Cerebellar cortex (tissue), 1 donor: ENCODE measurements around the gene DLG3.
A peak's percentile ranks its signal among the peaks of the same experiment; 100 is the strongest.
"Not testable (repeated sequence)": the region's sequence is repeated elsewhere in the genome, so short reads cannot be mapped to it uniquely, and the experiment has no call there.

ENCODE experiments used
- DNase-seq: peaks from one replicate; pipeline ENCODE4 v3.0.0-alpha.2; 2015; ENCODE audit warnings: low spot score

Gene DLG3

DNA sequence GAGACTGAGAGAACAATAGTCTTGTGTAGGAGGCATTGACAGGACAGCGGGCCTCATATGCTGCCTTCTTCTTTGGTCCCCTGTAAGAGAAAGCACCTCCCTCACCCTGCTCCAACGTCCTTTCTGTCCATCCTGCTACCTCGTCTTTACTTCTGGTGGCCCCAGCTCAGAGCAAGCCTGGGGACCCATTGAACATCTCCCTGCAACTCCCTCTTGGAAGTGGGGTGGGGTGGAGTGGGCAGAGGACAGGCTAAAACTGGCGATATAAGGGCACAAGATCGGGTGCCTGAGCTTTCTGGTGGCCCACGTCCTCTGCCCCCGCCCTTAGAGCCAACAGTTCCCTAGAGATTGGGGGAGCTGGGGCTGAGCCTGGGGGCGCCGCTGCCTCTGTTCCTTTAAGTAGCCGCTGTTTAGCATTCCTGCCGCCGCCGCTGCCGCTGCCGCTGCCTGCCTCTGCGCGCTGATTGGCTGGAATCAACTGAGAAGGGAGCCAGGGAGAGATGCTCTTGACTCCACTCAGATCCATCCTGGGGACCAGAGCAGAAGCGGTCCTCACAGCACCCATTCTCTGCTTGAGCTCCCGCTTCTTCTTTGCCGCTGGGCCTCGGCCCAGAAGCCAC, at the start of gene DLG3:
TSS of gene DLG3 (plus strand) at position 510 of the 620 bp plus-strand sequence. CDS start 367 bp downstream, outside the sequence.
- DNase-seq = peak; percentile 77

- DNase-seq = no peak
These were observed 45.7 kb upstream of the DLG3 start for GRCh38 chrX:70398899-70399298.

DNA sequence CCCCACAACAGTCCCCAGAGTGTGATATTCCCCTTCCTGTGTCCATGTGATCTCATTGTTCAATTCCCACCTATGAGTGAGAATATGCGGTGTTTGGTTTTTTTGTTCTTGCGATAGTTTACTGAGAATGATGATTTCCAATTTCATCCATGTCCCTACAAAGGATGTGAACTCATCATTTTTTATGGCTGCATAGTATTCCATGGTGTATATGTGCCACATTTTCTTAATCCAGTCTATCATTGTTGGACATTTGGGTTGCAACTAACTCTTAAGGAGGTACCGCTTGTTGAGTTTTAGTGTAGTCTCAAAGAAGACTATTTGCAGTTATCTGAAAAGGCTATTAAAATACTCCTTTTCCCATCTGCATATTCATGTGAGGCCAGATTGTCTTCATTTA, 44.5 kb upstream of the DLG3 start:
- not testable (repeated sequence) for DNase-seq

- no peak for DNase-seq
These were observed 41.9 kb upstream of the DLG3 start for GRCh38 chrX:70402721-70403120.

- no peak for DNase-seq
These were observed 39.6 kb upstream of the DLG3 start for GRCh38 chrX:70405003-70405402.

- no peak for DNase-seq
These were observed 33.7 kb upstream of the DLG3 start for GRCh38 chrX:70410921-70411320.

GRCh38 chrX:70411475-70411874, 33.2 kb upstream of the DLG3 start:
- DNase-seq = no peak

- no peak for DNase-seq
These were observed 23.0 kb upstream of the DLG3 start for GRCh38 chrX:70421618-70422017.

DNA sequence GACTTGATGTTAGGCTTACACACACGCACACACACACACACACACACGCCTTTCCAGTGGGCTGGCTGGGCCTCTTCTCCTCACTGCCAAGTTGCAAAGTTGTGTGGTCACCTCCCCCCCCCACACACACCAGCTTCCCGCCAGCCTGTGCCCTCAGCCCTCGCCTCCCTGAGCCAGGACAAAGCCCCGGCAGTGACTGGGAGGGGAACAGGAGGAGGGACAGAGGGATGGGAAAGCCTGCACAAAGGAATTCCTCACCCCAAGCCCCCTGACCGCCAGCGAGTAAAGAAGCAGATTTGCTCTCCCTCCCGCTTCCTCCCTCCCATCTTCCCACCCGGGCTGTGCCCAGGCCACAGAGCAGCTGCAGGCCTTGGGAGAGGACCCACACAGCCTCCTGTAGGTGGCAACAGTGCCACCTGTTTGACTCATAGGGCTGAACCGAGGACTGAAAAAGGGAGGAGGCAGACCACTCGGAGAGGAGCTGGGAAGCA, 21.7 kb upstream of the DLG3 start, which contains the start of gene GDPD2:
TSS of gene GDPD2 (plus strand) at position 464 of the 491 bp plus-strand sequence. CDS start 1,671 bp downstream, outside the sequence.
- DNase-seq = peak; percentile 49

- DNase-seq = no peak
These were observed 20.5 kb upstream of the DLG3 start for GRCh38 chrX:70423936-70424675.

- no peak for DNase-seq
These were observed 19.8 kb upstream of the DLG3 start for GRCh38 chrX:70424801-70425200.

- DNase-seq = no peak
These were observed 18.1 kb upstream of the DLG3 start for GRCh38 chrX:70426286-70427278.

DNA sequence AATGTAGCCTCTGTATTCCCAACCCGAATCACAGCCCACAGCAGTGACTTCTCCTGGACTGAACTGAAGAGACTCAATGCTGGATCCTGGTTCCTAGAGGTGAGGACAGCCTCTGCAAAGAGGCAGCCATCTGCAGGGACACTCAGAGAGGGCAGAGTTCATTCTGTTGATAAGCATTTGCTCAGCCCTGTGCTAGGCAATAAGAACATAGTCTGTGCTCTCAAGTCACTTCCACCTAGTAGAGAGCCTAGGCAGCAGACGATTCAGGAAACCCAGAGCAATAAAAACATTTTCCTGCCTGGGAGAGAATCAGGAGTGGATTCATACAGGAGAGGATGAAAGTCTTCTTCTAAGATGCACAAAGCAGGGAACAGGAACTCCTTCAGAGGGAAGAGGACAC, 17.3 kb upstream of the DLG3 start:
- DNase-seq = no peak

GRCh38 chrX:70429759-70430158, 14.9 kb upstream of the DLG3 start:
- DNase-seq = no peak

DNA sequence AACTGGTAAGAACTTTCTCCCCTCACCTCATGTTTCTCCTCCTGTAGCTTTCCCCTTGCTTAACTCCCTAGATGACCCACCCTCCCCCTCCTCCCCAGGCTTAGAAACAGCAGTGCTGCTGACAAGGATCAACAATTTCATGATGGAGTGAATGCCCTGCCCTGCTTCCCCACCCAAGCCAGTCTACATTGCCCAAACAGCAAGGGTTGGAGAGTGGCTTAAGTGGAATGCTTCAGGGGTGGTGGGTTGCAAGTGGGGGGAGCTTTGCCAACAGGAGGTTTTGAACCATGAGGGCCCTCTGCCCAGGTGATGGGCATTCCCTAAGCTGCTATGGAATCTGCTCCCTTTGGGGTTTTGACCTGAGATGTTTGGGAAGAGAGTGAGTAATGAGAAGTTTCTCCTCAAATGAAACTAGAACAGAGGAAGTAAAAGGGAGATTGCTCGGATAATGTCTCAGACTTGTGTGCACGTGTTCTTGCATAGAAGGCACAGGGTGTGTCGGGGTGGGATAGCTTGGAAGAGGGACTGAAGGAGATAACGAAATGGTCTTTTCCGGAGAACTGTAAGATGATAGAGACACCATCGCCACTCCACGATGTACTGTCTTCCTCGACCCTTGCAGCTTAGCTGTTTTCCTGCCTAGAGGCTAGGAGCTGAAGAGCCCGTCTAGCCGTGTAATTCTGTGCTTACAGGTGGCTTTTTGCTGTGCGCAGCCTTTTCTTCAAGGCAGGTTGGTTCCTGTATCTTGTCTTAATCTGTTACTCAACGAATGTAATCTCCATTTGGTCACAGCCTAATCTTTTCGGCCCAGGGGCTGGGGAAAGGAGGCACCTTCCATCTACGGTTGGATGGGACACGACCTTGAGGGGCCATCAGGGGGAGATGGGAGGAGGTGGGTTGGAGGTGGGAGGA, 11.4 kb upstream of the DLG3 start:
- no peak for DNase-seq

- peak; percentile 69 for DNase-seq
These were observed 10.7 kb upstream of the DLG3 start for GRCh38 chrX:70433848-70434351.

DNA sequence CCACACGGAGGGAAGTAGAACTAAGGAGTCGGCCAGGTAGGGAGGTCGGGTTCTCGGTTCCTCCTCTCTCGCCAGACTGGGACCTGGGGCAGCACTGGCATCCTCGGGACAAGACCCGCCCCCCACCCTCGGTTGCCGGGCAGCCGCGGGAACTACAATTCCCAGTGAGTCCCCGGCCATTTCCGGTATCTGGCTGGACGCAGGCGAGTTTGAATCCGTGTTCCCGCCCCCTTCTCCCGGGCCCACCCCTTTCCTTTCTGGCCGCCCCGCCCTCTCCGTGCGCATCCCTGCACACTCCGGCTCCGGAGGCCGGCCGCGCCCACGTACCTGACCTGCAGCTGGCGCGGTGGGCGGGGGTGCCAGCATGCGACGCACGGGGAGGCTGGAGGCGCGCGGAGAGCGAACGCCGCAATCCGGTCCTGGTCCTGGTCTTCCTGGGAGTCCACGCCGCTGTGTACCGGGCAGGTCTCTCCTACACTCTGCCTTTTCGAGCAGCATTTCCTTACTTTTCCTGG, 10.2 kb upstream of the DLG3 start:
- DNase-seq = peak; percentile 88

GRCh38 chrX:70434914-70435586, 9.6 kb upstream of the DLG3 start:
- no peak for DNase-seq

DNA sequence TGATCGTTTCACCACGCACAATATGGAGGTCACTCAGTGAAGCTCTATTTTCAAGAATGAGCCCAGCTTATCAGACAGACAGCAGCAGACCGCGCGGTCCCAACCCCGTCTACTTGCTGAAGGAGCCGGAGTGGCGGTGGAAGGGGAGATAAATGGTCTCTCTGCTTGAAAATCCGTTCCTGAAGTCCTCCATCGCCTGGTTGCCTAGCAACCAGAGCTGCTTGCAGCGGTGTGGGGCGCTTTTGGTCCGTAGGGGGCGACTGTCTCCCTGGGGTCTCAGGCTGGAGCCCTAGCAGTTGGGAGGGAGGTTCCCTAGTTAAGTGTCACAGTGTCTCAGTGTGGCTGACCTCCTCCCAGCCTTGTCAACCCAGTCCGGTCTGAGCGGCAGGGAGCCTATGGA, 8.3 kb upstream of the DLG3 start:
- no peak for DNase-seq

DNA sequence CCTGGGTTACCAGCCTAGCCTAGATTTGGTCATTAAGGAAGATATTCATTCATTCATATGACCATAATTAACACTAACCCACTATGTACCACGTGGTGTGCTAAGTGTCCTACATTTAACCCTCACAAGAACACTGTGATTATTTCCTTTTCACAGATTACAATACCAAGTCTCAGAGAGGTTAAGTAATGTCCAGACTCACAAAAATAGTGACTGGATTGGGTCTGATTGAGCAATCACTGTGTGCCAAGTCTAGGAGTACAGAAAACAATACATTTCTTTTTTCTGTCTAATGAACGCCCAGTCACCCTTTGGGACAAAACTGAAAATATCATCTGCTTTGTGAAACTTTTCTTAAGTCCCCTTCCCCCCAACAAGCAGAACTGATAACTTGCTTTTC, 7.6 kb upstream of the DLG3 start:
- DNase-seq = no peak
